ENCODE data around the gene LIN7C. TPM values are rescaled to one million over a fixed set of nuclear protein-coding genes. Genes with fewer than 3 reads are reported as not detected.

LIN7C gene
- total and polyA plus RNA-seq, 12 donors, result 7.2 to 53.4 (median 33.6) TPM

DNA sequence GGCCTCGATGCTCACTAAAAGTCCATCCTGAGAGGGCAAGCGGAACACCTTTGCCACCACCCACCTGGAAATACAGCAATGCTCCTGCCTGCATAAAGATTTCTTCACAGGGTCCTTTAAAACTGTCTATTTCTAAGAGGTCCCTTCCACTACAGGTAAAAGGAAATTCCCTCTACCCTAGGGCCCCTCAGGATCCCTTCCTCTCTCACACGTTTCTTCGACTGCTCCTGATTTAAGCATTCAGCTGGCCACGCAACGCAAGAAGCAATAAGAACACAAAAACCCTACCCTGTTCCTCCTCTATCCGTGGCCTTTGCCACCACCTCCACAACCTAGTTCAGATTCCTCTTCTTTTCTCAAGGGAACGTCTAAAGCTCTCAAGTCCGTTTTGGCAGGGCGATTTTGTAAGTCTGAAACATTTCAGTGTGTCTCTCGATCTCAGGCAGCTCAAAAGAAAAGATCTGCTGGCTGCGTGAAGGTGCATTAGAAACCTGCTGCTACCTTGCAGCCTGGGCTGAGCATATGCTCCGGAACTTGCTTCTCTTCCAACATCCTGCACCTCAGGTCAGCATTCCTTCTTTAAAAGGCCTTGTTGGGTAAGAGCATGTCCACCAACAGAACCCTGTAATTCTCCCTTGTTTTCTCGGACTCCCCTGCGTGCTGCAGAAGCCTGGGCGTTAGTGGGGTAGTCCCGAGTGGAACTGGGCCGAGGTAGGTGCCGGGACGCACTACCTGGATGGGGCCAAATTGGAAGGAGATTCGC is 35.6 kb downstream of the LIN7C start:
- intact Hi-C loops (cut with DNase I), result loop anchor here in 1 of 2 donors (10.0 kb wide), 1 partner anchor 96 kb away; no protein-coding TSS in a partner anchor
- TF ChIP-seq, protein P1, sequence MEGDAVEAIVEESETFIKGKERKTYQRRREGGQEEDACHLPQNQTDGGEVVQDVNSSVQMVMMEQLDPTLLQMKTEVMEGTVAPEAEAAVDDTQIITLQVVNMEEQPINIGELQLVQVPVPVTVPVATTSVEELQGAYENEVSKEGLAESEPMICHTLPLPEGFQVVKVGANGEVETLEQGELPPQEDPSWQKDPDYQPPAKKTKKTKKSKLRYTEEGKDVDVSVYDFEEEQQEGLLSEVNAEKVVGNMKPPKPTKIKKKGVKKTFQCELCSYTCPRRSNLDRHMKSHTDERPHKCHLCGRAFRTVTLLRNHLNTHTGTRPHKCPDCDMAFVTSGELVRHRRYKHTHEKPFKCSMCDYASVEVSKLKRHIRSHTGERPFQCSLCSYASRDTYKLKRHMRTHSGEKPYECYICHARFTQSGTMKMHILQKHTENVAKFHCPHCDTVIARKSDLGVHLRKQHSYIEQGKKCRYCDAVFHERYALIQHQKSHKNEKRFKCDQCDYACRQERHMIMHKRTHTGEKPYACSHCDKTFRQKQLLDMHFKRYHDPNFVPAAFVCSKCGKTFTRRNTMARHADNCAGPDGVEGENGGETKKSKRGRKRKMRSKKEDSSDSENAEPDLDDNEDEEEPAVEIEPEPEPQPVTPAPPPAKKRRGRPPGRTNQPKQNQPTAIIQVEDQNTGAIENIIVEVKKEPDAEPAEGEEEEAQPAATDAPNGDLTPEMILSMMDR (IDR thresholded peaks at IDR 0.05), result no peak
- peak in 1 of 2 donors; percentile 4 for TF ChIP-seq POLR2A (IDR thresholded peaks at IDR 0.05)
- Histone ChIP-seq H3K27ac (peak overlapping the region in 3 of 5 donors; percentile 88 to 95 (median 89)), H3K9me3 (replicated peaks in 1 of 3) (no peaks in the 10 kb centered on the region), H3K4me3 (peak overlapping the region; percentile 28 to 93 (median 57)), H3K27me3 (no peaks in the 10 kb centered on the region), H3K36me3 (replicated peaks in 1 of 2) (no peaks in the 10 kb centered on the region), H3K4me1 (replicated peaks in 1 of 2) (peaks cover 23 to 50% of the 10 kb centered on the region in 2 donors)
- 21 to 25% (median 23%) methylated on average over 16 to 21 of the region's 21 CpGs for WGBS, 4 donors
- DNase-seq, result peak in 2 of 7 donors; percentile 6 to 14

DNA sequence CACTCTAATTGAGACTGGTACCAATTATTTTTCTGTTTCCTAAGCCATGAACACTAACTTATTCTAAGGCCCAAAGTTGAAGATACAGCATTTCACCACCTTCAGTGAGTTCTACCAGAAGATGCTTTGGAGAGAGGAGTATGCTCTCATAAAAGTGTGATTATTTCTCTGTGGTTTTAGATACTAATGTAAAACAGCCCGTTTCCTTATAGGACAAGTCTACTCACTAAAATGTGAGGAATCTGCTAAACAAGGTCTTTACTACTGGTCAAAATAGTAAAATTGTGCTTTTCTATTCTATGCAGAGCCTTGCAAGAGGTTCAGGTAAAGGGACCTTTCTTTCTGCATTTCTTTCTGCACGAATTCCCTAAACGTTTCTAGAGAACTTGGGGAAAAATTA is 36.4 kb downstream of the LIN7C start:
- H3K4me3 ChIP-seq, result peak overlapping the region in 1 of 4 donors; percentile 93
- DNase-seq, result no peak
- no peaks in the 10 kb centered on the region for H3K36me3 ChIP-seq (replicated peaks in 1 of 2)
- TF ChIP-seq, protein P1 (IDR thresholded peaks at IDR 0.05), result no peak
- no peak for TF ChIP-seq POLR2A (IDR thresholded peaks at IDR 0.05)
- H3K27me3 ChIP-seq, result no peaks in the 10 kb centered on the region
- H3K9me3 ChIP-seq (replicated peaks in 1 of 3), result no peaks in the 10 kb centered on the region
- peak overlapping the region in 1 of 5 donors; percentile 89 for H3K27ac ChIP-seq
- peaks cover 23 to 58% of the 10 kb centered on the region in 2 donors for H3K4me1 ChIP-seq (replicated peaks in 1 of 2)
- intact Hi-C loops (cut with DNase I), result loop anchor here in 1 of 2 donors (10.0 kb wide), 1 partner anchor 95 kb away; no protein-coding TSS in a partner anchor
- WGBS, 4 donors, result 35 to 52% (median 50%) methylated on average over 3 of the region's 3 CpGs

DNA sequence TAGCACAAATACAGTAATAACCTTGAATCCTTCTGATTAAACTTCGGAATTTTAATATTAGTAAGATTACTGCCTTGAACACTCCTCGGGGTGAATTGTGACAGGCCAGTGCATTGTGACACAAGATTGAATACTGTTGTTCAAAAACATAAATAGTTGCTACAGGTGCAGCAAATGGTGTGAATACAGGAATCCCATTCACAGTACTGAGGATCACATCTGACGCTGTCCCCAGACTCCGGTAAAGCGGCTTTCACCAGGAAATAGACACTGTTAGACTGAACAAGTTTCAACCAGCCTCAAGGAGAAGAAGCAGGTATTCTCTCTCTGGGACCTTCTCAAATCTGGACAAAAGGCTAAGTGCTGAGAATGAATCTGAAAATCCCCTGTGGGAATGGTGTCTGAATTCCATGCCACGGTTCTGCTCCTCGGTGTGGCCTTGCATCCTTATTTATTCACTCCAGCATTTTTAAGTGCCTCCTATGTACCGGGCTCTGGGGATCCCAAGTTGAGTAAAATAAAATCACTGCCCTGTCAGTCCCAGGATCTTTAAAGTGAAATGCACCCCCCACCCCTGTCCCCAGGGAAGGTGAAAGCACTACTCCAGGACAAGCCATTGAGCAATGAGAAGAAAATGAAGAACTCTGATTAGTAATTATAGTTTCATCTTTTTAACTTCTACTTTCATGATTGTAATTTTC is 37.4 kb downstream of the LIN7C start:
- Histone ChIP-seq H3K36me3 (replicated peaks in 1 of 2) (no peaks in the 10 kb centered on the region), H3K9me3 (replicated peaks in 1 of 3) (no peaks in the 10 kb centered on the region), H3K4me3 (peak overlapping the region in 1 of 4 donors; percentile 30), H3K27ac (peak overlapping the region in 4 of 5 donors; percentile 33 to 80 (median 69)), H3K4me1 (replicated peaks in 1 of 2) (peaks cover 29 to 68% of the 10 kb centered on the region in 2 donors), H3K27me3 (no peaks in the 10 kb centered on the region)
- WGBS, 4 donors, result 41 to 59% (median 47%) methylated on average over 8 of the region's 8 CpGs
- TF ChIP-seq, protein P1 (IDR thresholded peaks at IDR 0.05), result no peak
- TF ChIP-seq POLR2A (IDR thresholded peaks at IDR 0.05), result no peak
- peak in 1 of 7 donors; percentile 9 for DNase-seq
- intact Hi-C loops (cut with DNase I), result loop anchor here in 1 of 2 donors (10.0 kb wide), 1 partner anchor 74 kb away; no protein-coding TSS in a partner anchor
